Heart left ventricle (tissue), 13 donors: ENCODE results near the gene STK24.

Source experiments
- CTCF ChIP-seq, 12 donors: fragments of 200-600 bp; sonication (generic) in 4 of 12; IDR thresholded peaks; one replicate each; pipeline versions ENCODE4 v1.5.0 to v1.8.0; 2018 to 2022; ENCODE audit warnings: antibody characterized with exemption in 12 of 12, mild to moderate bottlenecking in 5 of 12
- POLR2A ChIP-seq, 2 donors: fragments of 450-650 bp; IDR thresholded peaks; one replicate each; pipeline ENCODE4 v1.6.1; 2017; ENCODE audit warnings: antibody characterized with exemption in 2 of 2, mild to moderate bottlenecking in 2 of 2, moderate library complexity in 2 of 2
- donor health status: ischemic (EF 13 %, LVEDD 7.1; RV severe dilation, severe dysfunction).
- donor health status: DM: no; HTN: yes; CAD: no.
- donor health status: DM: no; HTN: no; CAD: no.
- donor health status: ischemic (EF 25% LVEDD 6.9; RV normal size, moderate dysfunction).
- donor health status: ischemic (EF 25% LVEDD 5.7; RV mildly dilated, moderate dysfunction).
- donor health status: ischemic (EF 35%, LVEDD 5.7; RV mildly dilated, moderate dysfunction).
- donor health status: nonischemic (EF 11% LVEDD 7.7; RV severe dilation, severe dysfunction).
- donor health status: DM: yes; HTN: yes; CAD: no.
- donor health status: PGD.
- donor health status: ischemic (EF 29% LVEDD 5.4; RV normal size, mild dysfunction).
- donor health status: nonischemic (EF 23%, LVEDD 6.1; RV moderate dilation, normal function).

- TF ChIP-seq CTCF (IDR thresholded peaks at IDR 0.05) (no peak), POLR2A (IDR thresholded peaks at IDR 0.05) (no peak)
These were observed 32.8 kb upstream of the STK24 start for GRCh38 chr13:98609756-98610155.
